GM10847 (cell line): Measurements from ENCODE around the gene RASGEF1B.

ENCODE experiments used
- POLR2A ChIP-seq: IDR thresholded peaks from 2 replicates; pipeline ENCODE4 v1.6.1; 2011; ENCODE audit not compliant: insufficient read length; ENCODE audit errors: extremely low read depth

The RASGEF1B gene

DNA sequence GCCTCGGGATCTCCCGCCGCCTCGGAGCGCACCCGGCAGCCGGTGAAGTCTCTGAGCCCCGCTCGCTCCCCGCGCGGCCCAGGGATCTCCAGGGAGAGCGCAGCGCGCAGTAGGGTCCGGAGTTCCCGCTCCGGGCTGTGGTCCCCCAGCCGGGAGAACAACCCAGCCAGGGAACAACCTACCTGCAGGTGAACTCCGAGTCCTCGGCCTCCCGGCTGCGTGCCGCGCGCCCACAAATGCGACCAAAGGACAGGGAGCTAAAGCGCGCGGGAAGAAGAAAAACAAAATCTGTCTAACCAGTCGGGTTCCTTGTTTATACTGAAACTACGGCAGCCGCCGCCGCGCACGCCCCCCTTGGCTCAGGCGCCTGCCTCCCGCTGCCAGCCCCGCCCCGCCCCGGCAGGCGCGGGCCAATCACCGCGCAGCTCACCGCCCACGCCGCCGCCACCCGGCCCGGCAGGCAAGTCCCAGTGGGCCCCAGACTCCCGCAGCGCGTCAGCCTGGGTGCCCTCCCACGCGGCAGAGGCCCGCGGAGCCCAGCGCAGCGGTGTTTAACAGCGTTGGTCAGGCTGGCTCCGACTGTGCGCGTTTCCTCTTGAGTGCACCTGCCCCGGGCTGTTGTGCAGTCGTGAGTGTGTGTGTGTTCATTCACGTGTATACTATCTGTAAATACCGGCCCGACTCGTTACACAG is at the start of gene RASGEF1B:
Gene RASGEF1B, minus strand, starts transcription at position 320 of the 693 bp plus-strand sequence. CDS start 12,399 bp downstream, outside the sequence.
- TF ChIP-seq POLR2A: no peak

DNA sequence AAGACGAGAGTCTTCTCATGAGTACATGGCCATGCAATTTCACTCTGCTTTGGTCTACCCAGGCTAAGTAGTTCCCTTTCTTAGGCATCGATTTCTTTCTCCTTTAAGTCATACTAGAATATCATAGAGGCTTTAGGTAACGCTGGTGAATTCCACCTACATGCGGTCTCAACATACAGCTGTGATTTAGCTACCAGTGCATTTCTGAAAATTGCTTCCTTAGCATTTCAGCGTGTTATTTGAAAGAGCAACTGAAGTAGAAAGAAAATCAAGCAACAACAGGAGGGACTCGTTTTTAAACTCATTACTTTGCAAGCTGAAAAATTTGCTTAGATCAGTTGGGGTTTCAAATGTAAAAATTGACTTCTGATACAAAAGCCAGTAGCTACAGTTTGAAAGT is 48.1 kb upstream of the RASGEF1B start:
- TF ChIP-seq POLR2A: no peak

DNA sequence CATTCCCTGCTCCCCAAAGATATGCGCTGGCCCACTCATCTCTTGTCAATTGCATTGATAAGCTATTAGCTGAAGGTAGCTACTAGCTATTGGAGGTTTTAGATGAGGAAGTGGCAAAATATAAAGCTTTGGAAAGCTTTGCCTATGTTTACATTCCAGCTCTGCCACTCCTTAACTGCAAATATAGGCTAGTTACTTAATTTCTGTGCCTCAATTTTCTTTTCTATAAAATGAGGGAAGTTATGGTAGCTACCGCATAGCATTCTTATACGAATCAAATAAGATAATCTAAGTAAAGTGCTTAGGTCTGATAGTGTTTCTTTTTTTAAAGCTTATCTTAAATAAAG is 47.7 kb upstream of the RASGEF1B start:
- TF ChIP-seq POLR2A: no peak

DNA sequence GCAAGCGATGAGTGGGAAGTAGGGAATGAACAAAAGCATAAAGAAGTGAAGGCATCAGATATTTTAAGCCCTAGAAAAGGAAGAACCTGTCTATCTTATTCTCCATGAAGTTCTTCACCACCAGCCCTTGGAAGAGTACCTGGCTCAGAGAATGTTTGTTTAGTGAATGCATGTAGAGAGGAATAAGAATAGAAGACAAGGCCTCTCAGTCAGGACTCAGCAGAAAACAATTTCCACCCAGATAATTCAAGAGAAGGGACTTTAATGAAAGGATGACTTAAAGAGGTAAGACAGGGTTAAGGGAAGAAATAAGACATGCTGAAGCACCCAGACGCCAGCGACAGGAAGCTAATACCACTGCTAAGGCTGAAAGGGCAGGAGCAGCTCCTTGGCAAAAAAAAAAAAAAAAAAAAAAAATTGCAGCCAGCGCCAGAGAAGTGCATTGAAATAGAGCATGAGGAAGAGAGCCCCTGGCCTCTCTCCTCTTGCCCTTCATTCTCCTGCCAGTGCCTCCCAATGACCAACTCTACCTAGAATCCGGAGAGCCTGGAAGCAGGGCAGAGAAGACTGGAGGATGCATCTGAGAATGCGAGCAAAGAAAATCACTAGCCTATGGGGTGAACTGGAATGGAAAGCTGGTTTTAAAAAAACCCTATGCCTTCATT is 47.2 kb upstream of the RASGEF1B start:
- TF ChIP-seq POLR2A: no peak

DNA sequence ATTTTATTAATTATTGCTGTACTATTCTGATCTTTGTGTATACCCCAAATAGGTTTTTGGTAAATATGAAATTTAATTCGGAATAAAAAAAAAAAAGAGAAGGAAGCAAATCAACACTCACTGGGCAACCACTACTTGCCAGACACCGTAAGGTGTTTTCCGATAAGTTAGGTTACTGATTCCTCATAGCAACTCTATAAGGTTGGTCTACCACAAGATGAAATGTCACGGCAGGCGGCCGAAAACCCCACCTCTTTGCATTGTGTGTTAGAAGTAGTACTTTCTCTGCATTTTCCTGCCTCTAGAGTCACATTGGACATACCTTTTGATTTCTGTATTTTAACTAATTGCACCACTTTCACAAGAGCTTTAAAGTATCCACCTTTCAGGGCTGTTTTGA is 44.5 kb upstream of the RASGEF1B start:
- no peak for TF ChIP-seq POLR2A

DNA sequence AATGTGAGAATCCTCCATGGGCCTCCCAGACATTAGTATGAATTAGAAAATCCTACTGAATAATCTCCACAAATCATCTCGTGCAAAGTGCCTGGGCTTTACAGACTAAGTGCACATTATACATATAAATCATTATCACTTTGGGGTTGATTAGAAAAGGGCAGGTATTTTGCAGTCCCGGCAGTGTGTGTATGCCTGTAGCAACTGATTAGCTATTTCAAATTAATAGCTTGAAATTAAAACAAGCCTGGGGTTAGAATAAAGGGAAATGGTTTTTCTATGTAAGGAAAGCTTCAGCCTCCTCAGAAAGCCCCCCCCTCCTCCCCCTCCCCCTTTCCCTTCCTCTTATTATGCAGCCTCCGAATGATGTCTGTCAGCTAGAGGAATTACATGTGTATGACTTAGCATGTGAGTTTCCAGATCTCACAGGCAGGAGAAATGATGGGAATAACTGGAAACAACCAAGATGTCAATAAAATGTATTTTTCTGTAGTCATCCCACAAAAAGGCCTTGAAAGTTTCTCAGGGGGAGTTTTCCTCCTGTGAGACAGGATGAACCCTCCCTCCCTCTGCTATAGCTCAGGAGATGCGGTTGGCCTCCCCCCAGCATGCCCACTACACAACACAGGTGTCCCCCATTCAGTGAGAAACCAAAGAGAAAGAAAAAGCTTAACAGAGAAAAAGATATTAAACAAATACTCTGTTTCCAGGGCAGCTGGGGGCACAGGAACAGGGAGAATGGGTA is 41.2 kb upstream of the RASGEF1B start:
- TF ChIP-seq POLR2A: no peak

DNA sequence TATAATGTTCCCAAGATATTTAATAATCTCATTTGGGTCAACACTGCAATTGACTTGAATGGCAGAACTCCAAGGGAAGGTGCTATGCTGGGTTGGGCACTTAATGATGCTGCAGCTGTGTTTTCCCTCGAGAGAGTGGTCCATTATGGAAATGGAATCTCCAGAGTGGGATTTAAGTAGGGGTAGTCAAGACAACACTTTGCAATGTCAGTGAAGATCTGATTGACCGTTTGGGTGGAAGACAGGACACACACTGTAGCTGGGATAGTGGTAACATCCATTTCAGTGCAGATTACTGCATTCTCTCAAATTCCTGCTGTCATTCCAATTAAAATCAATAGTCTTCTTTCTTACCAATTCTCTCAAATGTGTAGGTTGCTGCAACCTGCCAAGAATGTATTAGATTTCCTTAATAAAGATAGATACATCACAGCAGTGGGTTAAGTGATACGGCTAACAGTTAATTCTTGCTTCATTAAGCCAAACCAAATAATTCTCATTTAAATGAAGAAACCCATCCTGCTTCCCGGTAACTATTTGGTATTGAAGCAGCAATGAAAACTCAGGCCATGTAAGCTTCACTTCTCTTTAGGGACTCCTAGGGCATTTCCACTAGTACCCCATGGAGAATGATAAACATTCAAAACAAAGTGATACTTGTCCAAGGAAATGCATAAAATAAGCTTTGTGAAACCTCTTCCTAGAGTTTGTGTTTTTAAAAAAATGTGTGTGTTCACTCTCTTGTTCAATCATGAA is 40.5 kb upstream of the RASGEF1B start:
- no peak for TF ChIP-seq POLR2A

DNA sequence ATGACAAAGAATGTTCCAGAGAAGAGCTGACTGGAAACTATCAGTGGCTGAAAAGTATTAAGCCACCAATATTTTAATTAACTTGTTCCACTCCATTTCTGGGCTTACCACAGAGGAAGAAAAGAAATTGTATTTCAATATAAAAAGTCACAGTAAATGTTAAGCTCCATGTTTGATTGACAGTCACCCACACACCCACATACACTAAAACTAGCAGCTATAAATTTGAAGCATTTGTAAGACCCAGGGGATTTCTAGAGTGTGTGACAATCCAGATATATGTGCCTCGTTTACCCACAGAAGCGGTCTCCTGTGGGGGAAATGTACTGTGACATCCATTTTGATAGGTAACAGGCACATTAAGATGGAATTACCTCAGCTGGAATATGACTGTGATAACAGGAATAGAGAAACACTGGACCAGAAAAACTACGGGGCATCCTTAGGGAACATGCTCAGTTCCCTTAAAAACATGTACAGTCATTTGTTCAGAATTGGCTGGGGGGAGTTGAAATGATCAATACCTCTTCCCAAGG is 39.0 kb upstream of the RASGEF1B start:
- no peak for TF ChIP-seq POLR2A

DNA sequence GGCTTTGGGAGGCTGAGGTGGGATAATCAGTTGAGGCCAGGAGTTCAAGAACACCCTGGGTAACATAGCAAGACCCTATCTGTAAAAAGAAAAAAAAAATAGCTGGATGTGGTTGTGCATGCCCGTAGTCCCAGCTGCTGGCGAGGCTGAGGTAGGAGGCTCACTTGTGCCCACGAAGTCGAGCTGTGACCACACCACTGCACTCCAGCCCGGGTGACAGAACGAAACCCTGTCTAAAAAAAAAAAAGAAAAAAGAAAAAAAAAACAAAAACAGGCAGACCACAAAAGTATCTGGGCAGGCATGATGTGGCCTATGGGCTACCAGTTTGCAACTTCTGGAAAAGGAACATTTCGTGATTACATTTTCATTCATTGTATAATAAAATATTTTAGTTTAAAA is 38.1 kb upstream of the RASGEF1B start:
- no peak for TF ChIP-seq POLR2A

DNA sequence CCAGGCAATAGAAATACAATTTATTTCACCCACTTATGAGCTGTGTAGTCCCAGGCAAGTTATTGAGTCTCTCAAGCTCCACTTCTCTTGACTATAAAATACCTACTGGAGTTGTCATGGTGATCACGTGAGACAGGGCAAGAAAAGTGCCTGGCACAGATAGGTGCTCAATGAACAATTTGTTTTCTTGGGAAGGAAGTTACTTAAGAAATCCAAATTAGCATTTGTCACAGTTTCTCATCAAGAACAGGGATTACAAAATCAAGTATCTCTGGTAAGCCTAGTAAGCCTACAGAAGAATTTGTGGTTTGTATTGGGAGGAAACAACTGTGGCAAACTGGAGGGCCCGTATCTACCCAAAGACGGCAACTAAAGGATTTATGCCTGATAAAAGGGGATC is 37.5 kb upstream of the RASGEF1B start:
- no peak for TF ChIP-seq POLR2A

DNA sequence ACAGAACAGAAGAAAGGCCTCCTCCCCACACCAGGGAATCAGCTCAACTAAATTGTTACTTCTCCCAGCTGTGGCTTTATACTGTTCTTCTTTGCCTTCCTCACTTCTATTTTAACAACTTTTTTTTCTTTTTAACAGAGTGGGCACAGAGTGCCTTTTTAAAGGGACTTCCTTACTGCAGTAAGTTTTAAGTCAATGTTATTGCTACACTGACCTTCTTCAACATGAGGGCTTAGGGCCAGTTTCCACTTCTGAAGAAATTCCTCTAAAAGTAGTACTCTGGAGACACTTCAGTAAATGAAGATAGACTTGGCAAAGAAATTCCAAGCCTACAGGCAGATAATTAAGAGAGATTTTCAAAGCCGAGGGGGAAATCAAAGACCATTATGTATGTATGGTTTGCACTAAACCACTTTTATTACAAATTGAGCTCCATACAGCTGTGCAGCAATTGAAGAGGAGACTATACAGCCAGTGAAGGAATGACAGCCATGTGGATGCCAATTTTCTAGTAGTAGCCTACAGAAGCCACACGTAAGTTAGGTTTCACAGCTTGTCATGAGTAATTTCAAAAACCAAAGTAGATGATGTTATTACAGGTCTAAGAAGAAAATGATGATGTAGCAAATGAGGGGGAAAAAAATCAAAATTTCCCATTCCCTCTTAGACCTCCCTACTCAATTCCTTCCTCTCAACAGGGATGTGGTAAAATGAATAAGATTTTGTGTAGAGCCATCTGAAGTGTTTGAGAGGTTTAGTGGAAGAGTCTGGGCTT is 36.9 kb upstream of the RASGEF1B start:
- TF ChIP-seq POLR2A: no peak

DNA sequence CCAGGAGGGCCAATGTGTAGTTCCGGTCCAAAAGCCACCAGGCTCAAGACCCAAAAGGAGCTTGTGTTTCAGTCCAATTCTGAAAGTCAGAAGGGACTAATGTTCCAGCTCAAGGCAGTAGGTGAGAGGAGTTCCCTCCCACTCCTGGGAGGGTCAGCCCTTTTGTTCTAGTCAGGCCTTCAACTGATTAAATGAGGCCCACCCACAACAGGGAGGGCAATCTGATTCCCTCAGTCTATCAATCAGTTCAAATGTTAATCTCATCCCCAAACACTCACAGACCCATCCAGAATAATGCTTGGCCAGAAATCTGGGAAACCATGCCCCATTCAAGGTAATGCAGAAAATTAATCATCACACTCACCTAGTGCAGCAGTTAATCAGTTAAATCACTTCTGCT is 35.8 kb upstream of the RASGEF1B start:
- TF ChIP-seq POLR2A: no peak

DNA sequence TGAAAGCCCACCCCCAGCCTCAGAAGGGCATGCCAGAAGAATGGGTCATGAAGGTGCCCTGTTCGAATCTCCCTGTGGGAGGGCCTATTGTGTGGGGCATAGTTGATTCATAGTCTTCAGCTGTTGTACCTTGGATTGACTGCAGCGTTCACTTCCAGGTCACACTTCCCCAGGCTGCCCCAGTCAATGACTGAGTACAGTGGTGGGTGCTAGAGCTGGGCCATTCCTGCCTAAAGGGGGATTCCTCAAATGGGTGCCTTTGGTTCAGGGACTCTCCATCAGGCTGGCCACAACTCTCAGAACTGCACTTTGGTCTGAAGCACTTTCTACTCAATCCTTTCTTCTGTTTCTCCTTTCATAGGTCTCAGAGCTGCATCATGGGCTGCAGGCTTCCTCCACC is 35.0 kb upstream of the RASGEF1B start:
- no peak for TF ChIP-seq POLR2A

DNA sequence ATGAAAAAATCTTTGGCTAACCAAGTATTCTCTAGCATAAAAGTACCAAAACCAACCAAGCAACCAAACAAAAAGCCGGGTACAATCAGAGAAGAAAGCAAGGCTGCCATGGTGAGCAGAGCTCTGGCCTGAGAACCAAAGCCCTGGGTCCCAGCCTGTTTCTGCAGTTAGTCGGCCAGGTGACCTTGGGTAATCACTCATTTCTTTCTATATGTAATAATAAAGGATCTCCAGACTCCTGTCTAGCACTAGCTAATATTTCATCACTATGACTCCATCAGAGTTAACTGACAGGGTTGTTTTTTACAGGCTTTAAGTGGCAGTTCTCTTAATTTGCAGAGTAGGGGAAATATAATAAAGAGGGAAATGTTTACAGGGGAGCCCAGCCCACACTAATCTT is 34.0 kb upstream of the RASGEF1B start:
- TF ChIP-seq POLR2A: no peak
